Measurements from ENCODE around the gene PPIL1. TPM values are rescaled to one million over a fixed set of nuclear protein-coding genes. Genes with fewer than 3 reads are reported as not detected.
A peak's percentile ranks its signal among the peaks of the same experiment; 100 is the strongest.

PPIL1 gene
- total and polyA plus RNA-seq, 2 of the 13 experiments (the other 11 are each of a cell fraction or from before 2014, with no cell fraction given), result 74.2 to 144 TPM

- TF ChIP-seq HBP1 (CRISPR knock-in tag; IDR thresholded peaks at IDR 0.05; ENCODE audit: low read depth) (no peak), KLF9 (CRISPR knock-in tag; IDR thresholded peaks at IDR 0.05; ENCODE audit: low read depth) (no peak), XRCC5 (optimal IDR thresholded peaks at IDR 0.05; ENCODE audit: low read length) (peak; percentile 82), KLF15 (CRISPR knock-in tag; IDR thresholded peaks at IDR 0.05; ENCODE audit: borderline replicate concordance) (no peak), MED13 (CRISPR knock-in tag; IDR thresholded peaks at IDR 0.05) (no peak), SP2 (CRISPR knock-in tag; IDR thresholded peaks at IDR 0.05) (no peak), MTA3 (CRISPR knock-in tag; IDR thresholded peaks at IDR 0.05) (no peak), SCMH1 (CRISPR knock-in tag; IDR thresholded peaks at IDR 0.05; ENCODE audit: borderline replicate concordance) (no peak), ZFP36 (IDR thresholded peaks at IDR 0.05; ENCODE audit: borderline replicate concordance, low read depth, low read length, partially characterized antibody) (no peak), DR1 (CRISPR knock-in tag; IDR thresholded peaks at IDR 0.05) (no peak), ZNF329 (CRISPR knock-in tag; IDR thresholded peaks at IDR 0.05; ENCODE audit: low read depth) (no peak), ATF7 (IDR thresholded peaks at IDR 0.05) (no peak), ATF7 (CRISPR knock-in tag; IDR thresholded peaks at IDR 0.05) (no peak), FOSL1 (CRISPR knock-in tag; IDR thresholded peaks at IDR 0.05; ENCODE audit: borderline replicate concordance) (peak; percentile 70; the same call in 1 of the 2 replicates), HNF1B (CRISPR knock-in tag; IDR thresholded peaks at IDR 0.05) (0 out of 2 replicates have a peak, but pooled peaks have one; percentile 39), PAF1 (CRISPR knock-in tag; IDR thresholded peaks at IDR 0.05) (no peak), TCF7 (IDR thresholded peaks at IDR 0.05; ENCODE audit: low read depth) (no peak), SMC3 (IDR thresholded peaks at IDR 0.05; ENCODE audit: low read length) (peak; percentile 53; the same call in 1 of the 2 replicates), ZNF333 (CRISPR knock-in tag; IDR thresholded peaks at IDR 0.05; ENCODE audit: borderline replicate concordance) (no peak), ZNF501 (CRISPR knock-in tag; IDR thresholded peaks at IDR 0.05) (no peak), UBTF (CRISPR knock-in tag; IDR thresholded peaks at IDR 0.05) (peak; percentile 27; the same call in 1 of the 2 replicates), PRMT3 (CRISPR knock-in tag; IDR thresholded peaks at IDR 0.05; ENCODE audit: borderline replicate concordance, low read depth) (no peak), GTF2F1 (IDR thresholded peaks at IDR 0.05; ENCODE audit: low read length) (no peak), ZNF414 (CRISPR knock-in tag; IDR thresholded peaks at IDR 0.05) (no peak), ZFP41 (CRISPR knock-in tag; IDR thresholded peaks at IDR 0.05; ENCODE audit: borderline replicate concordance) (no peak)
Observed at GRCh38 chr6:36914227-36914794, 39.7 kb upstream of the PPIL1 start (continued).

All from HepG2 (cell line).